ENCODE data around the gene UBE2G2. TPM values are rescaled to one million over a fixed set of nuclear protein-coding genes. Genes with fewer than 3 reads are reported as not detected.

The UBE2G2 gene
- total and polyA plus RNA-seq, 2 donors (not counting 3 experiments of a cell fraction or from before 2014, with no cell fraction given): 95.0 to 114 TPM

GRCh38 chr21:44732956-44733355 is 68.7 kb downstream of the UBE2G2 start:
- Histone ChIP-seq H4K20me1 (replicated peaks; ENCODE audit: control insufficient read depth, extremely low read depth, insufficient read depth, low read length) (no peaks in the 10 kb centered on the region), H3K9ac (replicated peaks; ENCODE audit: extremely low read depth, insufficient read depth, low read length) (no peak overlapping the region), H3K4me1 (ENCODE audit: control insufficient read depth, extremely low read depth, insufficient read depth, low read length) (no peaks in the 10 kb centered on the region), H3K36me3 (ENCODE audit: control insufficient read depth in 2 of 2, extremely low read depth in 1 of 2, insufficient read depth in 2 of 2, low read length in 2 of 2) (no peaks in the 10 kb centered on the region), H3K4me2 (ENCODE audit: insufficient read depth, low read length) (no peak overlapping the region), H3K4me3 (replicated peaks in 1 of 3; ENCODE audit: insufficient read depth in 1 of 3, low read depth in 1 of 3, low read length in 3 of 3) (no peak overlapping the region), H3K79me2 (ENCODE audit: control insufficient read depth, insufficient read depth, low read length) (no peaks in the 10 kb centered on the region), H3K27ac (ENCODE audit: insufficient read depth, low read depth, low read length) (no peak overlapping the region), H2AFZ (ENCODE audit: low read depth, low read length) (no peak overlapping the region), H3K9me3 (replicated peaks; ENCODE audit: control insufficient read depth, insufficient read depth, low read length) (no peaks in the 10 kb centered on the region), H3K9me1 (replicated peaks; ENCODE audit: control insufficient read depth, extremely low read depth, insufficient read depth, low read length) (no peaks in the 10 kb centered on the region), H3K27me3 (ENCODE audit: control insufficient read depth in 2 of 2, insufficient read depth in 2 of 2, low read length in 2 of 2) (peaks cover 2 to 3% of the 10 kb centered on the region in 2 experiments)
- no TSS peak for BruUV-seq (replicated peaks)
- intact Hi-C loops (cut with micrococcal nuclease) (no loop called here), dilution Hi-C loops (cut with MboI; ENCODE audit: extremely low pct_ligation_motif_present, low sequenced_read_pairs) (no loop called here)
- no peak for FAIRE-seq
- ChIA-PET POLR2A (no interaction called here), CTCF (interaction anchor here (0.8 to 1.2 kb wide), 2 partner anchors 9 to 10 kb away, joined by 3 to 4 read pairs; no protein-coding TSS in a partner anchor)
- no peak for DNase-seq (ENCODE audit: low read depth, low spot score)
- TF ChIP-seq FOS (IDR thresholded peaks at IDR 0.05; ENCODE audit: borderline replicate concordance, insufficient read depth, low read length) (no peak), JUN (IDR thresholded peaks at IDR 0.05; ENCODE audit: borderline replicate concordance, insufficient read depth, insufficient read length, low read depth) (no peak), POLR2A (IDR thresholded peaks at IDR 0.05; ENCODE audit: low read depth, low read length) (no peak), MYC (IDR thresholded peaks at IDR 0.05; ENCODE audit: low read depth, low read length) (no peak), MAX (IDR thresholded peaks at IDR 0.05; ENCODE audit: insufficient read depth, insufficient read length) (no peak), GATA2 (IDR thresholded peaks at IDR 0.05; ENCODE audit: insufficient read depth, insufficient read length, low read depth, low read length) (no peak), EZH2 (IDR thresholded peaks at IDR 0.05; ENCODE audit: borderline replicate concordance, low read depth, low read length, severe bottlenecking) (no peak), POLR2AphosphoS5 (IDR thresholded peaks at IDR 0.05; ENCODE audit: insufficient read depth, low read depth, low read length) (no peak)
- TF ChIP-seq, protein P1, sequence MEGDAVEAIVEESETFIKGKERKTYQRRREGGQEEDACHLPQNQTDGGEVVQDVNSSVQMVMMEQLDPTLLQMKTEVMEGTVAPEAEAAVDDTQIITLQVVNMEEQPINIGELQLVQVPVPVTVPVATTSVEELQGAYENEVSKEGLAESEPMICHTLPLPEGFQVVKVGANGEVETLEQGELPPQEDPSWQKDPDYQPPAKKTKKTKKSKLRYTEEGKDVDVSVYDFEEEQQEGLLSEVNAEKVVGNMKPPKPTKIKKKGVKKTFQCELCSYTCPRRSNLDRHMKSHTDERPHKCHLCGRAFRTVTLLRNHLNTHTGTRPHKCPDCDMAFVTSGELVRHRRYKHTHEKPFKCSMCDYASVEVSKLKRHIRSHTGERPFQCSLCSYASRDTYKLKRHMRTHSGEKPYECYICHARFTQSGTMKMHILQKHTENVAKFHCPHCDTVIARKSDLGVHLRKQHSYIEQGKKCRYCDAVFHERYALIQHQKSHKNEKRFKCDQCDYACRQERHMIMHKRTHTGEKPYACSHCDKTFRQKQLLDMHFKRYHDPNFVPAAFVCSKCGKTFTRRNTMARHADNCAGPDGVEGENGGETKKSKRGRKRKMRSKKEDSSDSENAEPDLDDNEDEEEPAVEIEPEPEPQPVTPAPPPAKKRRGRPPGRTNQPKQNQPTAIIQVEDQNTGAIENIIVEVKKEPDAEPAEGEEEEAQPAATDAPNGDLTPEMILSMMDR (IDR thresholded peaks at IDR 0.05; ENCODE audit: extremely low read depth in 1 of 2, insufficient read depth in 1 of 2, low read depth in 1 of 2, low read length in 2 of 2): no peak
